GM18909 (cell line): Measurements from ENCODE around the gene SMIM14.
"Not testable (repeated sequence)": the region's sequence is repeated elsewhere in the genome, so short reads cannot be mapped to it uniquely, and the experiment has no call there.

Experiments used
- ATAC-seq: cut with Tn5 transposase; IDR thresholded peaks from one replicate; pipeline ENCODE4 v1.9.1; 2021; ENCODE audit warnings: mild to moderate bottlenecking; ENCODE audit not compliant: unreplicated experiment, poor library complexity

SMIM14 gene

GRCh38 chr4:39648827-39649558, 10.3 kb upstream of the SMIM14 start:
- no peak for ATAC-seq

GRCh38 chr4:39648213-39648612, 9.5 kb upstream of the SMIM14 start:
- ATAC-seq = no peak

GRCh38 chr4:39642885-39643552, 4.4 kb upstream of the SMIM14 start:
- ATAC-seq = no peak

- ATAC-seq = no peak
Observed at GRCh38 chr4:39641451-39641850, 2.8 kb upstream of the SMIM14 start.

GRCh38 chr4:39637586-39638353, 895 bp downstream of the SMIM14 start:
- ATAC-seq = peak; percentile 5

GRCh38 chr4:39637221-39637585, 1.5 kb downstream of the SMIM14 start:
- ATAC-seq = no peak

- ATAC-seq = no peak
Observed at GRCh38 chr4:39636531-39637184, 2.0 kb downstream of the SMIM14 start.

GRCh38 chr4:39635023-39635422, 3.6 kb downstream of the SMIM14 start:
- ATAC-seq = no peak

- ATAC-seq = peak; percentile 61
Observed at GRCh38 chr4:39631700-39632079, 7.0 kb downstream of the SMIM14 start.

GRCh38 chr4:39627413-39627812, 11.3 kb downstream of the SMIM14 start:
- ATAC-seq = no peak

- no peak for ATAC-seq
Observed at GRCh38 chr4:39626913-39627312, 11.8 kb downstream of the SMIM14 start.

GRCh38 chr4:39626261-39626660, 12.4 kb downstream of the SMIM14 start:
- ATAC-seq = peak; percentile 68

GRCh38 chr4:39621582-39621981, 17.1 kb downstream of the SMIM14 start:
- no peak for ATAC-seq

GRCh38 chr4:39620551-39621313, 17.9 kb downstream of the SMIM14 start:
- no peak for ATAC-seq

GRCh38 chr4:39617534-39617933, 21.1 kb downstream of the SMIM14 start:
- ATAC-seq = no peak

GRCh38 chr4:39616651-39617050, 22.0 kb downstream of the SMIM14 start:
- ATAC-seq = no peak

- not testable (repeated sequence) for ATAC-seq
Observed at GRCh38 chr4:39616112-39616511, 22.6 kb downstream of the SMIM14 start.

- no peak for ATAC-seq
Observed at GRCh38 chr4:39614487-39615162, 24.0 kb downstream of the SMIM14 start.

- ATAC-seq = peak; percentile 36
Observed at GRCh38 chr4:39613093-39613656, 25.5 kb downstream of the SMIM14 start.
